GM21360 (cell line): ENCODE data around the gene INPP5J.
"Not testable (repeated sequence)": the region's sequence is repeated elsewhere in the genome, so short reads cannot be mapped to it uniquely, and the experiment has no call there.

Experiments
- ATAC-seq: cut with Tn5 transposase; IDR thresholded peaks from one replicate; pipeline ENCODE4 v1.9.1; 2021; ENCODE audit warnings: mild to moderate bottlenecking, moderate library complexity; ENCODE audit not compliant: unreplicated experiment

The INPP5J gene

DNA sequence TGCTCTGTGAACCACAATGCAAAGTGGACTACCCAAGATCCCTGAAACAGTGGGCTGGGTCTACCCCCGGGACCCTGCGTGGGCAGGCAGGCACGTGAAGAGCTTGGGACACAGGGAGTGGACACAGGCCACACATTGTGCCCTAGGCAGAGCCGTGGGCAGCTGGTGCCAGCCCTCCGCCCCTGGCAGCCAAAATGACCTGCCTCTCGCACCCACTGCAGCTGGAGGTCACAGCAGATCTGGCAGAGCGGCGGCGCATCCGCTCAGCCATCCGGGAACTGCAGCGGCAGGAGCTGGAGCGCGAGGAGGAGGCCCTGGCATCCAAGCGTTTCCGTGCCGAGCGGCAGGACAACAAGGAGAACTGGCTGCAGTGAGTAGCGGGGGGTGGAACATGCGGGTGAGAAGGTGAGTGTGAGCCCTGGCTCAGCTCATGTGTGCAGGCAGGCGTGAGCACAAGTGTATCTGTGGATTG is 35.0 kb upstream of the INPP5J start:
- no peak for ATAC-seq

DNA sequence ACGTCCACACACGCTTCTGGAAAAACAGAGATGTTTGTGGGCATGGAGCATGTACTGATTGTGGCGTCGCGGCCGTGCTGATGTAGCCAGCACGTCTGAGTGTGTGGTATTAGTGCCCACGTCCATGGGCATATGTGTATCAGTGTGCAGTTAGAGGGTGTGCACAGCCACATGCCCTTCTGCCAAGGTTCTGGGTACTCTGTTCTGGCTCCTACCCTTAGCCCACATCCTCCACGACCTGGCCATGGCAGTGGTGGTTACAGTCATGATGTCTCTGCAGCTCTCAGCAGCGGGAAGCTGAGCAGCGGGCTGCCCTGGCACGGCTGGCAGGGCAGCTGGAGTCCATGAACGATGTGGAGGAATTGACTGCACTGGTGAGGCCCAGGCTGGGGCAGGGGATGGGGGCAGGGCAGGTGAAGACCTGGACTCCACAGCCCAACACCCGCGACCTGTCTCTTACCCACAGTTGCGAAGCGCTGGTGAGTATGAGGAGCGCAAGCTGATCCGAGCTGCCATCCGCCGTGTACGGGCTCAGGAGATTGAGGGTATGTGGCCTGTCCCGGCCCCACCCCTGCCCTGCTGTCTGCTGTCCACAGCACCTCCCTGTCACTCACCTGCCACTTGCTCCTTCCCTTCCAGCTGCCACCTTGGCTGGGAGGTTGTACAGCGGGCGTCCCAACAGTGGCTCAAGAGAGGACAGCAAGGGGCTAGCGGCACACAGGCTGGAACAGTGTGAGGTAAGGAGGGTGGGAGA is 34.4 kb upstream of the INPP5J start:
- no peak for ATAC-seq

DNA sequence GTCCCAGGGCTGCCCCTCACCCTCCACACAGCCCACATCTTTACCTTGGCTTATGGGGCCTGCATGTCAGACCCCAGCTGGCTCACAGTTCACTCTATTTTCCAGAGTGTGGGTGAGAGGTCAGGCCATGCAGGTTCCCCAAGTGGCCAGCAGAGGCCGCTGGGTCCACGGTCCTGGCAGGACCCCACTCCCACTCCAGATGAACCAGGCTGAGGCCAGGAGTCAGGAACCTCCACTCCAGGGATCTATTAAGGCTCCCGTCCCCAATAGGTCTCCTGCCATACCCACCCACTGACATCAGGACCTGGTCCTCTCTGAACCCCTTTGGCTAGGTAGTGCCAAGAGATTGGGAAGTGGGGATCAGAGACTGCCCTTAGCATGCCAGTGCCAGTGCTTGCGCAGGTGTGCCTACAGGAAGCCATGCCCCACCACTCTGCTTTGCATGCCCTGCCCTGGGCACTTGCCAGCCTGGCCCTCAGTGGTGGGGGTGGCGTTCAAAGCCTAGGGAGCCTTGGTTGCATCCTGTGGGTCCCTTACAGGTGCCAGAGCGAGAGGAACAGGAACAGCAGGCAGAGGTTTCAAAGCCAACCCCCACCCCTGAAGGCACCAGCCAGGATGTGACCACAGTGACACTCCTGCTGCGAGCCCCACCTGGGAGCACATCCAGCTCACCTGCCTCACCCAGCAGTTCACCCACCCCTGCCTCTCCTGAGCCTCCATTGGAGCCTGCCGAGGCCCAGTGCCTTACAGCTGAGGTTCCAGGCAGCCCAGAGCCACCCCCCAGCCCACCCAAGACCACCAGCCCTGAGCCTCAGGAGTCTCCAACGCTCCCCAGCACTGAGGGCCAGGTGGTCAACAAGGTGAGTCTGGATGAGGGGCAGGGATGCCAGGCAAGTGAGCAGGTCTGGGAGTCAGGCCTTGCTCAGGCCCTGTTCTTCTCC is 33.3 kb upstream of the INPP5J start:
- ATAC-seq, result no peak

DNA sequence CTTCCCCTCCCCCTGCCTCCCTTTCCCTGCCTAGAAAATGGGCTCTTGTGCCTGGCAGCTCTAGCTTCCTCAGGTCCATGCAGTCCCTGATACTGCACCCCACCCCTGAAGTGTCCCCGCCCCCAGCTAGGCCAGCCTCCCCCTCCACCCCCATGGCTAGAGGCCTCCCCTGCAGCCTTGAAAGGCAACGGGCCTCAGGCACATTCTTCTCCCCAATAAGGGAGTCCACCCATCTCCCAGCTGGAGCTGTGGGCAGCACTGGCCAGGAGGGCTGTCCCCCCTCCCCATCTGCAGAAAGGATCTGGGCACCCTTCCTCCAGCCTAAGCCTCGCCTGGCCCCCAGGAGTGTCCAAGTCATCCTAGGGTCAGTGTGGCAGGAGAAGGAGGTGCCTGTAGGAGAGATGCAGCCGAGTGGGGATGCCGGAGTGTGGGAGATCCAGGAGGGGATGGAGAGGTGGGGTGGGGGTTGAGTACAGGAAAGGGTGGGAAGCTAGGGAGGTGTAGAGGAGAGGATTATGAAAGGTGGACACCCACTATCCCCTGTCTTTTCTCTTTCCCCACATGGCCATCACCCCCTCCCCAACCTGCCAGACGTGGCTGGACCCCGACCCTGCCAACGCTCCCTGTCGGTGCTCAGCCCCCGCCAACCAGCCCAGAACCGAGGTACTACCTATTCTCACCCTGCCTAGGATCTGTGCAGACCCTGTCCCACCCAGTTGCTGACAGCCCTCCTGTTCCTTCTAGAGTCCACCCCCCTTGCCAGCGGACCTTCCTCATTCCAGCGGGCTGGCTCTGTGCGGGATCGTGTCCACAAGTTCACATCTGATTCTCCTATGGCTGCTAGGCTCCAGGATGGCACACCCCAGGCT is 32.3 kb upstream of the INPP5J start:
- no peak for ATAC-seq

DNA sequence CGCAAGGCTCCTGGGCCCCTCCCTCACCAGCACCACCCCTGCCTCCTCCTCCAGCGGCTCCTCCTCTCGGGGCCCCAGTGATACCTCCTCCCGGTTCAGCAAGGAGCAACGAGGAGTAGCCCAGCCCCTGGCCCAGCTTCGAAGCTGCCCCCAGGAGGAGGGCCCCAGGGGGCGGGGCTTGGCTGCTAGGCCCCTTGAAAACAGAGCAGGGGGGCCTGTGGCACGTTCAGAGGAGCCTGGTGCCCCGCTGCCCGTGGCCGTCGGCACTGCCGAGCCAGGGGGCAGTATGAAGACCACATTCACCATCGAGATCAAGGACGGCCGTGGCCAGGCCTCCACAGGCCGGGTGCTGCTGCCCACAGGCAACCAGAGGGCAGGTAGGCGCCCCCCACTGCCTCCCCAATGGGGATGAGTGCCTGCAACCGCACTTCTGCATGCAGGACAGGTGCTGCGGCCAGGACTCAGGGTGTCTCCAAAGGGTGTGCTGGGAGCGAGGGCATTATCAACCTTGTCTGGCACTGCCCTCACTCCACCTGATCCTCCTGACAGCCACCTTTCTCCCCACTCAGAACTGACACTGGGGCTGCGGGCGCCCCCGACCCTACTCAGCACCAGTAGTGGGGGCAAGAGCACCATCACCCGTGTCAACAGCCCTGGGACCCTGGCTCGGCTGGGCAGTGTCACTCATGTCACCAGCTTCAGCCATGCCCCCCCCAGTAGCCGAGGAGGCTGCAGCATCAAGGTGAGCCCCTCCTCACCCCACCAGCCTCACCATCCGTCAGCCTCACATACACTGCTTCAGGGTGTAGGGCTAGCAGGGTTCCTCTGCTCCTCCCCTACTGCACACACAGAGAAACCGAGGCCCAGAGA is 31.4 kb upstream of the INPP5J start:
- ATAC-seq, result no peak

DNA sequence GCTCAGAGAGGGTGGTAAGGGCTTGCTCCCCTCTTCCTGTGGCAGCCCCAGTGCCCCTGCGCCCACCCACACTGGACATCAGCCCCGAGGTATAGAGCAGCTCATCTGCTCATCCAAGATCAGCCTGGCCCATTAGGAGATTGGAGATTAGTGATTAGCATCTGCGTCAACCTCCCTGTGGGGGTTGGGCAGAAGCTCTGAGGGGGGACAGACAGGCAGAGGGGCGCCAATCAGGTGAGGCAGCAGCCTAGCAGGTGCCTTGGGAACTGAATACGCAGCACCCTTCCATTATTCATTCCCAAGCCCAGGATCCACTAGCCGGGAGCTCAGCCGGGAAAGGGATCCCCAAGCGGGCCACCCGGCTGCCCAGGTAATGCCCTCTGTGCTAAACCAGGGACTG is 30.6 kb upstream of the INPP5J start:
- no peak for ATAC-seq

DNA sequence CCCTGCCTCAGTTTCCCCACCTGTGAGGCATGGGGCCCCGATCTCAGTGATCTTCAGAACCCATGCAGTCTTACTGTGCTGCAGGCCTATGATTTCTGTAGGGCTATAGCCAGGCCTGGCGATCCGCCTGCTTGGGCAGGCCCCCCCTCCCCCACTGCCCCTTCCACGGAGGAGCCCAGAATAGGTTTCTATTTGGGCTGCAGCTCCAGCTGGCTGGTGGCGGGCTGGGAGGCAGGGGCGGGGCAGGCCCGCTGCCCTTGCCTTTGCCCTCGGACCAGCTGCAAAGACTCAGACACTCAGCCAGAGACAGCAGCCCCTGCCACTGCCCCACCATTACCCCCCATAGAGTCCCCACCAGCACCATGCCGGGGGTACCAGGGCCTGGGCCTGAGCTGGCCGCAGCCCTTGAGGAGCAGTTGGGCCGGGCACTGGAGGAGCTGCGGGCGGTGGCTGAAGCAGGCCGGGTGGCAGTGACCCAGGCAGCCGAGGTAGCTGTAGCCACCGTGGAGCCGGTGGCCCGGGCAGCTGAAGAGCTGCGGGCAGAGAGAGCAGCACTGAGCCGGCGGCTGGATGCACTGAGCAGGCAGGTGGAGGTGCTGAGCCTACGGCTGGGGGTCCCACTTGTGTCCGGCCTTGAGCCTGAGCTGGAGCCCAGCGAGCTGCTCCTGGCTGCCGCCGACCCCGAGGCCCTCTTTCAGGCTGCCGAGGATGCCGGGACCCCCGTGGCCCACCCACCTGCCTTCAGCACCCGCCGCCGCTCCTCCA is 29.5 kb upstream of the INPP5J start:
- no peak for ATAC-seq

DNA sequence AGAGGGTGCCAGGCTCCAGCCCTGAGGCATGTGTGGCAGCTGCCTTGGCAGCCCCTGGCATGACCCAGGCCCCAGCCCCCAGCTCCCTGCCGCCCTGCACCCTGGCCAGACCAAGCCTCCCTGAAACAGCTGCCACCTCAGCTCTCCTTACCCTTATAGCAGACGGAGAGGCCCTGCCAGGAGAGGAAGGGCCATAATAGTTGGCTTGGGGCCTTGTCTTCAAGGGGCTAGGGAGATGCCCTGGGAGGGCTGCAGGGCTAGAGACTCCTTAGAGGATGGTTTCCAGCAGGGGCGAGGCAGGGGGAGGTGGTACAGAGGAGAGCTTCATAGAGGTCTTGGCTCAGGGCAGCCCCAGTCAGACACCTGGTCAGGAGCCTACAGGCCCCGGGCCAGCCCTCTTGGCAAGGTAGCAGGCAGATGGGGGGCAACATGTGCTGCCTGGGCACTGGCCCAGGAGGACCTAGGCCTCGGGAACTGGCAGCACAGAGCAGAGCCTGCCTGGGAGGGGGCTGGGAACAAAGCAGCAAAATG is 28.7 kb upstream of the INPP5J start:
- ATAC-seq, result no peak

DNA sequence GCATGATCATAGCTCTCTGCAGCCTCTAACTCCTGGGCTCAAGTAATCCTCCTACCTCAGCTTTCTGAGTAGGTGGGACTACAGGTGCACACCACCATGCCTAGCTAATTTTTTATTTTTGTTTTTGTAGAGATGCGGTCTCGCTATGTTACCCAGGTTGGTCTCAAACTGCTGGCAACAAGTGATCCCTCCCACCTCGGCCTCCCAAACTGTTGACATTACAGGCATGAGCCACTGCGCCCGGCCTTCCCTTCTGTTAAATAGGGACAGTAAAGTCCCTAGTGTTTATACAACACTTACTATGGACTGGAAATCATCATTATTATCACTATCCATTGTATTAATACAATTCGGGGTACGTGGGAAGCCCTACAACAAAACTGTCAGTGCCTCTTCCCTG is 28.0 kb upstream of the INPP5J start:
- no peak for ATAC-seq

DNA sequence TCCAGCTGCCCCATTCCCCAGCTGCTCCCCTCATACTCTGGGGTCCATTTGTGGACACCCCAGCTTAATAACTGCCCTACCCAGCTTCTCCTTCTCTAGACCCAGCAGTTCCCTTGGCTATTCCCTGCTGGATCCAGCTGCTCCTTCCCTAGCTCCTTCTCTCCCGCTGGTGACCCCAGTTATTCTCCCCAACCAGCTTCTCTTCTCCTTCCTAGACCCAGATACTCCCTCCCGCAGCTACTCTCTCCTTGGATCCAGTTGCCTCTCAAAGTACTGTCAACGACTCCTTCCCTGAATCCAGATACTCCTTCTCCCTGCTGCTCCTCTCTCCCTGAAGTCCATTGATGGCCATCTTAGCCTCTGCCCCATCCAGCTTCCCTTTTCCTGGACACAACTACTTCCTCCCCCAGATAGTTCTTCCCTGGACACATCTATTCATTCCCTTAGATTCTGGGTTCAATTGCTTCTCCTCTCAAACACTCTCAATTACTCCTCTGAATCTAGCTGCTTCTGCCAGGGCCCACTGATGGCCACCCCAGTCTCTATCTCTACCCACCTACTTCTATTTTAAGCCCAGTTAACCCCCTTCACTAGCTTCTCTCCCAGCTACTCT is 27.0 kb upstream of the INPP5J start:
- ATAC-seq, result no peak

DNA sequence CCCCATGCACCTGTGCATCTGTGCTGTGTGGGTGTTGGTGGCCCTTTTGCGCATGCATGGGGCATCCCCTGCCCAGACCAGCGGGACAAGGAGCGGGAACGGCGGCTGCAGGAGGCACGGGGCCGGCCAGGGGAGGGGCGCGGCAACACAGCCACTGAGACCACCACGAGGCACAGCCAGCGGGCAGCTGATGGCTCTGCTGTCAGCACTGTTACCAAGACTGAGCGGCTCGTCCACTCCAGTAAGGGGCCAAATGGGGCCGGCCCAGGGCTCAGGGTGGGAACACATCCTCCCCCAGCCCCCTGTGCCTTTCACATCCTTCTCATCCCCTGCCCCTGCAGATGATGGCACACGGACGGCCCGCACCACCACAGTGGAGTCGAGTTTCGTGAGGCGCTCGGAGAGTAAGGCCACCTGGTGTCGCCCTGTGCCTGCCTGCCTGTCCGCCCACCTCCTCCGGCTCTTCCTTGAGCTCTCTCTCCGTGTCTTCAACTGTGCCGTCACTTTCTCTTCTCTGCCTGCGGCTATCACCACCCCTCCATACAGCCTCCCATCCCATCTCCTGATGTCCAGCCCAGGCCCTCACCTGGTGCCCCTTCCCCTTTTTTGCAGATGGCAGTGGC is 26.0 kb upstream of the INPP5J start:
- no peak for ATAC-seq

DNA sequence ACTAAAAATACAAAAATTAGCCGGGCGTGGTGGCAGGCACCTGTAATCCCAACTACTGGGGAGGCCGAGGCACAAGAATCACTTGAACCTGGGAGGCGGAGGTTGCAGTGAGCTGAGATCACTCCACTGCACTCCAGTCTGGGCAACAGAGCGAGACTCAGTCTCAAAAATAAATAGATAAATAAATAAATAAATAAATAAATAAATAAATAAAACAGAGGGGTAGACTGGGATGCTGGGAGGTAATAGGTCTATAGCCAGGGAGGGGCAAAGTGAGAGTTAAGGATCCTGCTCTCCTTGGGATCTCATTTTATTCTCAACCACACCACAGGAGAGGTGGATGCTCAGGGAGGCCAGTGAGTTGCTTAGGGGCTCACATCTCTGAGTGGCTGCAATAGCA is 25.2 kb upstream of the INPP5J start:
- ATAC-seq, result not testable (repeated sequence)

DNA sequence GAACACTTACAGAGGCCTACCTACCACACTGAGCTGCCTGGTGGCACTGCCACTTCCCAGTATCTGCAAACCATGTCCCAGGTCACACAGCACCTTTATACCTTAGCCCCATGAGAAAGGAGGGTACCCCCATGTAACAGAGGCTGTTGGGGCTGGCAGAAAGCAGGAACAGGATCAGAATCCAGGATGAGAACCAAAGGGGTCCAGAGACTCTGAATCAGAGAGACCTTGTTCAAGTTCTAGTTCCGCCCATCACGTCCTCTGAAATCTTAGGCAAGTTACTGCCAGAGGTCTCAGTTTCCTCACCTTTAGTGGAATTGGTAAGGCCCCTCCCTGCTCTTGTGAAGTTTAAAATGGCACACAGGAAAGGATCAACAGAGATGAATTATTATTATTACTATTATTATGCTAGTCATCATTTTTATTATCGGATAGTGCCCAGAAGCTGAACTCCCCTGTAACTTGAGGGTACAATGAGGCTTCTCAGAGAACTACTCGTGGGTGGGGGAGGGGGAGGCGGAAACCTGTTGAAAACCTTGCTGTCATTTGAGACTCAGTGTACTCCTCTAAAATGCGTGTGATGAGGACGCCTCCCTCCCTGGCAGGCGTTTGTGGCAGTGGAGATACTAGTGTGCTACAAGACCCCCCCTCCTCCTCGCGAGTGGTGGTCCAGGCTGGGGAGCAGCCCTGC is 24.7 kb upstream of the INPP5J start:
- no peak for ATAC-seq

DNA sequence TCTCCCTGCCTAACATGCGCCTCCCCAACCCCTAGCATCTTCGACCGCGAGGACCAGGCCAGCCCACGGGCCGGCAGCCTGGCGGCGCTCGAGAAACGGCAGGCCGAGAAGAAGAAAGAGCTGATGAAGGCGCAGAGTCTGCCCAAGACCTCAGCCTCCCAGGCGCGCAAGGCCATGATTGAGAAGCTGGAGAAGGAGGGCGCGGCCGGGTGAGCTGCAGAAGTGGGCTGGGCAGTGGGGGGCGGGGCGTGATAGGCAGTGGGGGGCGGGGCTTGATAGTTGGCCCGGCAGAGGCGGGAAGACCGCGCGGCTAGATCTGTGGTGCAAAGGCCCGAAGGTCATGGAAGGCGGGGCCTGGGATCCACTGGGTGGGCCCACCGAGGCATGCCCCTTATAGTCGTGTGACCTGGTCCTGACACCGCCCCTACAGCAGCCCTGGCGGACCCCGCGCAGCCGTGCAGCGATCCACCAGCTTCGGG is 24.1 kb upstream of the INPP5J start:
- no peak for ATAC-seq

DNA sequence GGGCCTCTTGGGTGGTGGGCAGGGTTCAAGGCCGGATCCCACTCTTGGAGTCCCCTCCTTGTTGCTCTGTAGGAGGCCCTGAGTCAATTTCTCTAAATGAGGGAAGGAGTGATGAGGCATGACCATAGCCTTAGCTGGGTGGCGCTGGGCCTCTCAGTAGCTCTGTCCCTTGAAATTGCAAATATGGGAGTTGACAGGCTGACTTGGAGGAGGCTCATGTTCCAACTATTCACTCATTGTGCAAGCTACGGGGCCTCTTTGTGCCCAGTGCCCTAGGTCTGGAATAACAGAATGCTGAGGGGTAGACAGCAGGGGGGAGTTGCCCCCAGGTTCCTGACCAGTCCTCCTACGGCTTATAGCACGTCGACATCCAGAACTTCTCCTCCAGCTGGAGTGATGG is 23.4 kb upstream of the INPP5J start:
- ATAC-seq, result no peak

DNA sequence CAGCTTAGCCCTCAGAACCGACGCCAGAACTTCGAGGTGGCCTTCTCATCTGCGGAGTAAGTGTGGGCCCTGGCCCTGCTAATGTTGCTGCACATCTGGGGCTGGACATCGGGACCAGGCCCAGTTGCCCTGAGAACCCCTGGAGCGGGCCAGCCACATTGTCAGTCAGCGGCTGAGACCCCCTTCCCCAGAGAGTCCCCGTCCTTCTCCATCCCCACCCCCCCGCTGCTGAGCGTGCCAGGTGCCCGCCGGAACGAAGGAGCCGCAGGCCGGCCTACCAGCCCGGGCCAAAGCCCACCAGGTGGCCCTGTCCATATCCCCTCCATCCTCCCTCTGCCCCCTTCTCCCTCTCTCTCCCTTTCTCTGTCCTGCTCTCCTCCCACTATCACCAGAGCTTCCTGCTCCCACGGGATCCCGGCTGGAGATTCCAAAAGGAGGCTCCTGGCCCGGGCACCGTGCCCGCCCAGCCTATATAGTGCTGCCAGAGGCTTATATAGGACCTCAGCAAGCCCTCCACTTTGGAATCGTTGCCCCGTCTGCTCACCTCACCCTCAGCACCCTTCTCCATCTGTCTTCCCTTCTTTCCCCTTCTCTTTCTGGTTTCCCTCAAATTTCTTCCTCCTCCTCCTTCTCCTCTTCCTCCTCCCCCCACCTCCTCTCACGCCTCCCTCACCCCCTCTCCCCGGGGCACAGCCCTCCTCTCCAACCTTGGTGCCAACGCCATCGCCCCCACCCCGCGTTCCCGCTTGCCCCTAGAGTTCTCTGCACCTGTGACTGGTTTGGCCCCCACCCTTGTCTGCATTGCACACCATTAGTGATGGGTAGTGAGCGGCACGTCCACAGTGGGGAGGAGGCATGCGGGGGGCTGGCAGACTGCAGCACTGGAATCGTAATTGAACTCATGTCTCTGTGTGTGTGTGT is 22.7 kb upstream of the INPP5J start:
- no peak for ATAC-seq
